ENCODE results near the gene GALC.

DNA sequence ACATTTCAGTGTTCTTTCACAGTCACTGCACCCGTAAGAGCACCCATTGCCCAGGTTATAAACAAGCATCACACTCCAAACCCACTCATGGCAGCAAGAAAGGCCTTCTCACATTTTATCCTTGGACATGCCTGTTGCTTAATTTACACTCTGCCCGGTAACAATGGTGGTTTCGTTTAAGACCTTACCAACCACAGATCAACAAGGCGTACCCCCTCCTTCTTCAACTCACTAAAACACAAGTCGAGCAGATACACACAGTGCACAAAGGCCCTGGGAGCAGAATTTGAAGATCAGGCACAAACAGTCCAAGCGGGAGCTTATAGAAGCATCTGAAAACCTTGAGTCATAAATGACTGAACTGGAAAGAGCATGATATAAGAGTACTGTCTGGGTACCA, 98.1 kb downstream of the GALC start:
- TF ChIP-seq, protein P1, sequence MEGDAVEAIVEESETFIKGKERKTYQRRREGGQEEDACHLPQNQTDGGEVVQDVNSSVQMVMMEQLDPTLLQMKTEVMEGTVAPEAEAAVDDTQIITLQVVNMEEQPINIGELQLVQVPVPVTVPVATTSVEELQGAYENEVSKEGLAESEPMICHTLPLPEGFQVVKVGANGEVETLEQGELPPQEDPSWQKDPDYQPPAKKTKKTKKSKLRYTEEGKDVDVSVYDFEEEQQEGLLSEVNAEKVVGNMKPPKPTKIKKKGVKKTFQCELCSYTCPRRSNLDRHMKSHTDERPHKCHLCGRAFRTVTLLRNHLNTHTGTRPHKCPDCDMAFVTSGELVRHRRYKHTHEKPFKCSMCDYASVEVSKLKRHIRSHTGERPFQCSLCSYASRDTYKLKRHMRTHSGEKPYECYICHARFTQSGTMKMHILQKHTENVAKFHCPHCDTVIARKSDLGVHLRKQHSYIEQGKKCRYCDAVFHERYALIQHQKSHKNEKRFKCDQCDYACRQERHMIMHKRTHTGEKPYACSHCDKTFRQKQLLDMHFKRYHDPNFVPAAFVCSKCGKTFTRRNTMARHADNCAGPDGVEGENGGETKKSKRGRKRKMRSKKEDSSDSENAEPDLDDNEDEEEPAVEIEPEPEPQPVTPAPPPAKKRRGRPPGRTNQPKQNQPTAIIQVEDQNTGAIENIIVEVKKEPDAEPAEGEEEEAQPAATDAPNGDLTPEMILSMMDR (IDR thresholded peaks at IDR 0.05; ENCODE audit: low read depth, low read length, poor library complexity, severe bottlenecking) = no peak
- TF ChIP-seq EZH2phosphoT487 (IDR thresholded peaks at IDR 0.05; ENCODE audit: borderline replicate concordance, low read length) = no peak

Data from DOHH2 (cell line).